Fibroblast of mammary gland (primary cell): ENCODE results near the gene PURA.

Experiments
- DNase-seq: peaks from one replicate; pipeline ENCODE4 v3.0.0-alpha.2; 2010; ENCODE audit warnings: low read depth
- H3K4me3 ChIP-seq: 2 replicates; pipeline ENCODE4 v1.5.1; 2011; ENCODE audit warnings: low read depth, mild to moderate bottlenecking, low read length, moderate library complexity; ENCODE audit not compliant: control insufficient read depth
- TF ChIP-seq, protein P1 (sequence below): conservative IDR thresholded peaks from 2 replicates; pipeline ENCODE4 v1.5.1; 2011; ENCODE audit warnings: low read depth, low read length, inconsistent platforms; ENCODE audit not compliant: control insufficient read depth, insufficient read depth

The PURA gene

DNA sequence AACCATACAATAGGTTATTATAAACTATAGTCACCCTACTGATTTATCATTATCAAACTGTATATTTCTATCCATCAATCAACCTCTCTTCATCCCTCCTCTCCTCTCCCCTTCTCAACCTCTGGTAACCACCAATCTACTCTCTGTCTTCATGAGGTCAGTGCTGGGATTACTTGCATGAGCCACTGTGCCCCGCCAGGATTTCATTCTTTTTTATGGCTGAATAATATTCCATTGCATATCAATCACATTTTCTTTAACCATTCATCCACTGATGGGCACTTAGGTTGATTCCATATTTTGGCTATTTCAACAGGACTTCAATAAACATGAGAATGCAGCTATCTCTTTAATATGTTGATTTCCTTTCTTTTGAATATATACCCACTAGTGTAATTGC lies 10.8 kb upstream of the PURA start:
- DNase-seq, result no peak
- no peak overlapping the region for H3K4me3 ChIP-seq
- TF ChIP-seq, protein P1, sequence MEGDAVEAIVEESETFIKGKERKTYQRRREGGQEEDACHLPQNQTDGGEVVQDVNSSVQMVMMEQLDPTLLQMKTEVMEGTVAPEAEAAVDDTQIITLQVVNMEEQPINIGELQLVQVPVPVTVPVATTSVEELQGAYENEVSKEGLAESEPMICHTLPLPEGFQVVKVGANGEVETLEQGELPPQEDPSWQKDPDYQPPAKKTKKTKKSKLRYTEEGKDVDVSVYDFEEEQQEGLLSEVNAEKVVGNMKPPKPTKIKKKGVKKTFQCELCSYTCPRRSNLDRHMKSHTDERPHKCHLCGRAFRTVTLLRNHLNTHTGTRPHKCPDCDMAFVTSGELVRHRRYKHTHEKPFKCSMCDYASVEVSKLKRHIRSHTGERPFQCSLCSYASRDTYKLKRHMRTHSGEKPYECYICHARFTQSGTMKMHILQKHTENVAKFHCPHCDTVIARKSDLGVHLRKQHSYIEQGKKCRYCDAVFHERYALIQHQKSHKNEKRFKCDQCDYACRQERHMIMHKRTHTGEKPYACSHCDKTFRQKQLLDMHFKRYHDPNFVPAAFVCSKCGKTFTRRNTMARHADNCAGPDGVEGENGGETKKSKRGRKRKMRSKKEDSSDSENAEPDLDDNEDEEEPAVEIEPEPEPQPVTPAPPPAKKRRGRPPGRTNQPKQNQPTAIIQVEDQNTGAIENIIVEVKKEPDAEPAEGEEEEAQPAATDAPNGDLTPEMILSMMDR, result no peak

DNA sequence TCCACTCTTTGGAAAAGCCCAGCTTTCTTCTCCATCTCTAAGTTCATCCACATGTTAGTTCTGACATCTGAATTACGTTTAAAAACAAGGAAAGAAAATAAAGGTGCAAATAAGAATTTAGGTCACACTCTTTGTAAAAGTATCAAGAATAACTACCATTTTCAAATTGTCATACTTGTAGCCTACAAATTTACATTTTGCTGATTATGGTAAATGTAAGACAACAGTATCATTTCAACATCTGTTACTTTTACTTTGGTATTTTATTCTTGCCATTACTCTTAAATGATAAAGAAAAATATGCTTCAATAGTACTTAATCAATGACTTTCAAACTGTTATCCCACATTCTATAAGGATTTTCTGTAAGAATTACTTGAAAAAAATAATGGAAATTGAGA lies 9.8 kb upstream of the PURA start:
- H3K4me3 ChIP-seq, result no peak overlapping the region
- no peak for DNase-seq
- TF ChIP-seq, protein P1, result no peak

DNA sequence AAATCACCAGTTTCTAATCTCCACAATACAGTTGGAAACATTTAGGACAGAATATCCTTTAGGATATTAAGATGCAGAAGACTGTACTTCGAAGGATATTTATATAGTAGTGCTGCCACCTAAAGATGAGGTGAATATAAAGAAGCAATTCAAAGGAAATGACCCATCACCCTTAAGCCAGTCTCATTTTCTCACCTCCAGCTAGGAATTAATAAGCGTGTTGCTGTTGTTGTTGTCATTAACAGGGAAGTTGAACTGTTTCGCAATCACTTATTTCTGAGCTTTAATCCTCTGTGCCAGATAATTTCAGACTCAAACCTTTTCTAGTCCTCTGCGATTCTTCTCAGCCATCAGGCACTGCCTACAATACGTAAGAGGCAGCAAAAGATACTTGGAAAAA lies 7.8 kb upstream of the PURA start:
- no peak for DNase-seq
- TF ChIP-seq, protein P1, result no peak
- H3K4me3 ChIP-seq, result no peak overlapping the region

DNA sequence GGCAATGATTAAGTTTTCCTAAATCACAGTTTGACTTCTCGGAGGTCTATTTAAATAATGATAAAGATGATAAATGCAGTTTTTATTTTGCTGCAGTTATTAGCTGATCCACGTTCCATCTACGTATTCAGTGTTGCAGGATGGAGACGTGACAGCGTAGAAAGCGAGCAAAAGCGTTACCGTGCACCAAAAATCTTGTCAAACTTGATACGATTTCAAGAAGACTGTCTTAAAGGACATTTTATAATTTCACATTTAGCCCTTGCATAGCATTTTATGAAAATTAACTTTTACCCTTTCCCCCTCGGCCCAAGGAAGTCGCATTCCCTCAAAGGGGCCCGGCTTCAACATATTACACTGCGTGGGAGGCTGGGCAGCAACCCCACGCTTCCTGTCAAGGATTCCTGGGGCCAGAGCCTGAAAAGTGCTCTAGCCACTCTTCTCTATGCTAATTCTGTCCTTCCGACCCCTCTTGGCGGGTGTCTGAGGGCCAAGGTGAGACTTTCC lies 7.1 kb upstream of the PURA start:
- TF ChIP-seq, protein P1, result no peak
- peak overlapping the region; percentile 91 for H3K4me3 ChIP-seq
- no peak for DNase-seq

DNA sequence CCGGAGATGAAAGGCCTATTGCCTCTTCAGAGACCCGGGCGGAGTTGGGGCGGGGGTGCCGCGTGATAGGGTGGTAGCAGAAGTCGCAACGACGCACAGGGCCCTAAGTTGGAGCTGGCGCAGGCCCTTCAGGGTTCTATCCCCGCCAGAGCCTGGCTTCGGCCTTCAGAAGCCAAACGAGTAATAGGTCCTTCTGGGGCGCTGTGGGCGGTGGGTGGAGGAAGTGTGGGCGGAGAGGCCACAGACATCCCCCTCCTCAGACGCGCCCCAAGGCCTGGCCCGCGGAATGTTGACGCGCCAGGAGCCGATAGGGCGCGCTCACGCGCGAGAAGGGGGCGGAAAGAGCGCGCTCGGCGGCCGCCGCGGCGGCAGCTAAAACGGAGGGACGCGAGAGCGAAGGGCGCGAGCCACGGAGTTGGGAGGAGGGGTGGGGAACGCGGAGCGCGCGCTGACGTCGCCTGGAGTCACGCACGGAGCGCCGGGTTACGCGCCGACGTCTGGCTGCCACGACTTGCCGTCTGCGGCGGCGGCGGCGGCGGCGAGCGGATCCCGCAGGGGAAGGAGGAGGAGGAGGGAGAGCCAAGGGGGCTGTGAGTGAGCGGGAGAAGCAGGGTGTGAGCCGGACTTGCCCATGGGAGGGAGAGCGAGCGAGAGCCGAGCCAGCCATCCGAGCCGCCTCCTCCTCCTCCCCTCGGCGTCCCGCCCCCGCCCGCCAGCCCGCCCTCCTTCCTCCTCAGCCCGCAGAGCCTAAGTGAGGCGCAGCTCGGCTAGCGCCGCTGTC lies 6.4 kb upstream of the PURA start:
- peak overlapping the region; percentile 91 for H3K4me3 ChIP-seq
- peak; percentile 92 for DNase-seq
- TF ChIP-seq, protein P1, result no peak

DNA sequence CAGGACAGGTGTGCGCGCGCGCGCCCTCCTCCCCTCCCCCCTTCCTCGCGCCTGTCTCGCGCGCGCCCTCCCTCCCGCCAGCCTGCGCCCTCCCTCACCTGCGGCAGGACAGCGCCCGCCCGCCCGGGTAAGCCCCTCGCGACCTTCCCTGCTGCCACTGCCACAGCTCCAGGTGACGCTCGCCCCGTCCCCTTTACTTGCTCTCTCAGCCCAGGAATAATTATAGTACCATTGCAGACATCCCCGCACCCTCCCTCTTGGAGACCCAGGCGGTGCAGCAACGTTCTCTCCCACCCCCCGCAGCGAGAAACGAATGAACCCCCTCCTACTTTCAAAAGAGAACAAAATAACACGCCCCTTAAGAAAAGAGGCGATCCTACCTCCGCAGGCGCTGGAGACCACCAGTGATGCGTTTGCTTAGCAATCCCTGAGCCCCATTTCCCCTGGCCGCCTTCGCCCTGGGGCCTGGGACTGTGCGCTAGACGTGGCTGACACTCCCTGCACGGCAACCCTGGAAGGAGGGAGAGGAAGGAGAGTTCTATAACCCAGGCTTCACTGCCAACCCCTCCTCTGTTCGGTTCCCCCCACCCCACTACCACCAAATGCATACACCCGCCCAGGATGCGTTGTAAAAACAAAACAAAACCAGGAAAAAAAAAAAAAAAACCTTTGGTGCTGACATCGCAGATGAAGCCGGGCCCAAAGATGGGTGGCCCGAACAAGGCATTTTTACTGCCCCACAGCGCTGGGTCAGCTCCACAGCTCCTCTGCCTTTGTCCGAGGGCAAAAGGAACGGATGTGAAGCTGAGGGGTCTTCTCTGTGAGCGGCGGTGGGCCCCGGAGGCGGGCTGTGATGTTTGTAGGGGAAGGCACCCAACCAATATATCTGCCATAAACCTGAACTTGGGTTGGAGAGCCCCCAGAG lies 5.6 kb upstream of the PURA start:
- no peak for DNase-seq
- TF ChIP-seq, protein P1, result no peak

More for the DNA sequence above, 5.6 kb upstream of the PURA start:
- peak overlapping the region; percentile 91 for H3K4me3 ChIP-seq
